BE2C (cell line): ENCODE data around the gene CNTRL.

Experiments used
- DNase-seq: peaks from one replicate; pipeline ENCODE4 v3.0.0-alpha.2; 2020
- H3K27me3 ChIP-seq: fragments of 250-450 bp; sonication (Bioruptor Pico); 2 replicates; pipeline ENCODE4 v1.5.1; 2020; ENCODE audit warnings: mild to moderate bottlenecking
- H3K36me3 ChIP-seq: fragments of 250-450 bp; sonication (Bioruptor Pico); 2 replicates; pipeline ENCODE4 v1.5.1; 2020; ENCODE audit warnings: mild to moderate bottlenecking
- H3K4me1 ChIP-seq: fragments of 250-450 bp; sonication (Bioruptor Pico); 2 replicates; pipeline ENCODE4 v1.5.1; 2020
- H3K4me3 ChIP-seq: 2 replicates; pipeline ENCODE4 v1.5.1; 2011; ENCODE audit warnings: low read depth, low read length
- H3K9me3 ChIP-seq: fragments of 250-450 bp; sonication (Bioruptor Pico); 2 replicates; pipeline ENCODE4 v1.5.1; 2020
- TF ChIP-seq, protein P1 (sequence below): IDR thresholded peaks from 2 replicates; pipeline ENCODE4 v1.5.1; 2012; ENCODE audit warnings: mild to moderate bottlenecking, low read depth, low read length

Gene CNTRL

DNA sequence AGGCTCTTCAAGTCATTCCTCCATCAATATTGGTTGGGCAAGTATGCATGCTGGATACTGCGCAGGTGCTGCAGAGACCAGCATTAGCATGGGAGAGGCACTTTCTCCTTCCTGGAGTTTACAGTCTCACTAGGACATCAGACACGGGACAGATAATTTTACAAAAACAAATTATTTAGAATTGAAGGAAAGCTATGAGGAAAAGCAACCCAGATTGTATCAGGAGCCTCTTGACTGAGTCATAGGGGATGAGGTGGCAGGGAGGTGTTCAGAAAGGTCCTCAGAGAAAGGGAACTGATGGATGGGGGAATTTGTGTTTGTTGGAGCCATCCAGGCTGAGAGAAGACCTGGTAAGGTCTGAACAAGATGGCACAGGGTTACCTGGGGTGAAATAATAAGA is 151.4 kb downstream of the CNTRL start:
- Histone ChIP-seq H3K27me3 (peaks cover 3% of the 10 kb centered on the region; the same call in 1 of the 2 replicates), H3K4me3 (no peak overlapping the region), H3K9me3 (no peaks in the 10 kb centered on the region), H3K4me1 (peaks cover 6% of the 10 kb centered on the region; the same call in 1 of the 2 replicates), H3K36me3 (no peaks in the 10 kb centered on the region)
- TF ChIP-seq, protein P1, sequence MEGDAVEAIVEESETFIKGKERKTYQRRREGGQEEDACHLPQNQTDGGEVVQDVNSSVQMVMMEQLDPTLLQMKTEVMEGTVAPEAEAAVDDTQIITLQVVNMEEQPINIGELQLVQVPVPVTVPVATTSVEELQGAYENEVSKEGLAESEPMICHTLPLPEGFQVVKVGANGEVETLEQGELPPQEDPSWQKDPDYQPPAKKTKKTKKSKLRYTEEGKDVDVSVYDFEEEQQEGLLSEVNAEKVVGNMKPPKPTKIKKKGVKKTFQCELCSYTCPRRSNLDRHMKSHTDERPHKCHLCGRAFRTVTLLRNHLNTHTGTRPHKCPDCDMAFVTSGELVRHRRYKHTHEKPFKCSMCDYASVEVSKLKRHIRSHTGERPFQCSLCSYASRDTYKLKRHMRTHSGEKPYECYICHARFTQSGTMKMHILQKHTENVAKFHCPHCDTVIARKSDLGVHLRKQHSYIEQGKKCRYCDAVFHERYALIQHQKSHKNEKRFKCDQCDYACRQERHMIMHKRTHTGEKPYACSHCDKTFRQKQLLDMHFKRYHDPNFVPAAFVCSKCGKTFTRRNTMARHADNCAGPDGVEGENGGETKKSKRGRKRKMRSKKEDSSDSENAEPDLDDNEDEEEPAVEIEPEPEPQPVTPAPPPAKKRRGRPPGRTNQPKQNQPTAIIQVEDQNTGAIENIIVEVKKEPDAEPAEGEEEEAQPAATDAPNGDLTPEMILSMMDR, result no peak
- no peak for DNase-seq
